ENCODE results near the gene MFSD6.

The MFSD6 gene

GRCh38 chr2:190534310-190535120 is 126.4 kb downstream of the MFSD6 start, which contains the start of gene NEMP2:
Gene NEMP2 (minus strand): TSS chr2:190534722. CDS start chr2:190534655, 67 bp downstream.
- DNase-seq: peak; percentile 92

- DNase-seq: no peak
Observed at GRCh38 chr2:190535121-190535439, 126.9 kb downstream of the MFSD6 start.

- DNase-seq: no peak
Observed at GRCh38 chr2:190535586-190535985, 127.4 kb downstream of the MFSD6 start.

DNA sequence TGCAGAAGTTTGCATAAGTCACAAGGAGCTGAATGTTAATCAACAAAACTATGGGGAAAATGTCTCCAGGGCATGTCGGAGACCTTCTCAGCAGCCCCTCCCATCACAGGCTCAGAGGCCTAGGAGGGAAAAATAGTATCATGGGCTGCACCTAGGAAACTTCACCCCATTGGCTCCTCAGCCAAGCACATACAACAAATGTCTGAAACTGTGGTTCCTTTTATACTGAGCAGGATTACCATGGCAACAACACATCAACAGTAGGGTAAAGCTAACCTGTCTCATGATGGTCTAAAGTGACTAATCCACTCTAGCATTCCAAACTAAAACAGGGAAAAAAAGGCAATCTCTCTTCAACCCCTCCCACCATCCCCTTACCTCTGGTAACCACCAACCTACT is 129.6 kb downstream of the MFSD6 start:
- DNase-seq: no peak

DNA sequence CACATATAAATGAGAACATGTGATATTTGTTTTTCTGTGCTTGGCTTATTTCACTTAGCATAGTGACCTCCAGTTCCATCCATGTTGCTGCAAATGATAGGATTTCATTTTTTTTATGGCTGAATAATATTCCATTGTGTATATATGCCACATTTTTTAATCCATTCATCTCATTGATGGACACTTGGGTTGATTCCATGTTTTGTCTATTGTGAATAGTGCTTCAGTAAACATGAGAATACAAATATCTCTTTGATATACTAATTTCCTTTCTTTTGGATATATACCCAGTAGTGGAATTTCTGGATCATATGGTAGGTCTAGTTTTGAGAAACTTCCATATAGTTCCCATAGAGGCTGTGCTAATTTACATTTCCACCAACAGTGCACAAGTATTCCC is 130.0 kb downstream of the MFSD6 start:
- no peak for DNase-seq

DNA sequence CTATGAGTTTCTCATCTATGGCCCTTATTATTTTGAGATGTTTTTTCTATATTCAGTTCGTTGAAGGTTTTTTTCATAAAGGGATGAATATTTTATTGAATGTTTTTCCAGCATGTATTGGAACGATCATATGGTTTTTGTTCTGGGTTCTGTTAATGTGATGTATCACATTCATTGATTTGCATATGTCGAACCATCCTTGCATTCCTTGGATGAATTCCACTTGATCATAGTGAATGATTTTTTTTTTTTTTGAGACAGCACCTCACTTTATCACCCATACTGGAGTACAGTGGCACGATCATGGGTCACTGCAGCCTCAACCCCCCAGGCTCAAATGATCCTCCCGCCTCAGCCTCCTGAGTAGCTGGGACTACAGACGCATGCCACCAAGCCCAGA is 131.9 kb downstream of the MFSD6 start:
- no peak for DNase-seq

GRCh38 chr2:190545093-190545492 is 136.9 kb downstream of the MFSD6 start:
- no peak for DNase-seq

- no peak for DNase-seq
Observed at GRCh38 chr2:190545555-190546385, 137.6 kb downstream of the MFSD6 start.

- no peak for DNase-seq
Observed at GRCh38 chr2:190546734-190547133, 138.6 kb downstream of the MFSD6 start.

GRCh38 chr2:190547886-190548285 is 139.7 kb downstream of the MFSD6 start:
- DNase-seq: no peak

DNA sequence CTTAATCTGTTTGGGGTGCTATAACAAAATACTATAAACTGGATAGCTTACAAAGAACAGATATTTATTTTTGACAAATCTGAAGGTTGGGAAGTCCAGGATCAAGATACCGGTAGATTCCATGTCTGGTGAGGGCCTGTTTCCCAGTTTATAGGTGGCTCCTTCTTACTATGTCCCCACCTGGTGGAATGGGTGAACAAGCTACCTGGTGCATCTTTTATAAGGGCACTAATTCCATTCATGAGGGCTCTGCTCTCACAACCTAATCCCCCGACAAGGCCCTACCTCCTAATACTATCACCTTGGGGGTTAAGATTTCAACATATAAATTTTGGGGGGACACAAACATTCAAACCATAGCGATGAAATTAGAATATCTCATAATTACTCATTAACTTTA is 142.0 kb downstream of the MFSD6 start:
- DNase-seq: no peak

Data from islet precursor cell (in vitro differentiated cells).